Activated T-cell treated with anti-CD3 and anti-CD28 coated beads for 4 hours (primary cell): ENCODE results near the gene ZCCHC8.
"Not testable (repeated sequence)": the region's sequence is repeated elsewhere in the genome, so short reads cannot be mapped to it uniquely, and the experiment has no call there.

Experiments
- DNase-seq: peaks from one replicate; pipeline ENCODE4 v3.0.0-alpha.2; 2020

ZCCHC8 gene

DNA sequence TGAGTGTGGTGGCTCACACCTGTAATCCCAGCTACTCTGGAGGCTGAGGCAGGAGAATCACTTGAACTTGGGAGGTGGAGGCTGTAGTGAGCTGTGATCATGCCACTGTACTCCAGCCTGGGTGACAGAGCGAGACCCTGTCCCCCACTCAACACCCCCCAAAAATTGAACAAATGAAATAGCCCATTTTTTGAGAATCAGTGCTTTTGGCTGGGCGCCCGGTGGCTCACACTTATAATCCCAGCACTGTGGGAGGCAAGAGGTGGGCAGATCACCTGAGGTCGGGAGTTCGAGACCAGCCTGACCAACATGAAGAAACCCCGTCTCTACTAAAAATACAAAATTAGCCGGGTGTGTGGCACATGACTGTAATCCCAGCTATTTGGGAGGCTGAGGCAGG, 30.2 kb downstream of the ZCCHC8 start:
- DNase-seq: not testable (repeated sequence)

DNA sequence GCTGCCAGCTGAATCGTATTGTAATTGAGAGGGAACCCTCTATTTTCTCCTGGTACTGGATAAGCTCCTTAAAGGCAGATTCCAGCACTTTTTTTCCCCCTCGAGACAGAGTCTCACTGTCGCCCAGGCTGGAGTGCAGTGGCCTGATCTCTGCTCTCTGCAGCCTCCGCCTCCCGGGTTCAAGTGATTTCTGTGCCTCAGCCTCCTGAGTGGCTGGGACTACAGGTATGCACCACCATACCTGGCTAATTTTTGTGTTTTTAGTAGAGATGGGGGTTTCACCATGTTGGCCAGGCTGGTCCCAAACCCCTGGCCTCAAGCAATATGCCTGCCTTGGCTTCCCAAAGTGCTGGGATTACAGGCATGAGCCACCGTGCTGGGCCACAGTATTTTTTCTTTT, 30.9 kb downstream of the ZCCHC8 start:
- DNase-seq: not testable (repeated sequence)

DNA sequence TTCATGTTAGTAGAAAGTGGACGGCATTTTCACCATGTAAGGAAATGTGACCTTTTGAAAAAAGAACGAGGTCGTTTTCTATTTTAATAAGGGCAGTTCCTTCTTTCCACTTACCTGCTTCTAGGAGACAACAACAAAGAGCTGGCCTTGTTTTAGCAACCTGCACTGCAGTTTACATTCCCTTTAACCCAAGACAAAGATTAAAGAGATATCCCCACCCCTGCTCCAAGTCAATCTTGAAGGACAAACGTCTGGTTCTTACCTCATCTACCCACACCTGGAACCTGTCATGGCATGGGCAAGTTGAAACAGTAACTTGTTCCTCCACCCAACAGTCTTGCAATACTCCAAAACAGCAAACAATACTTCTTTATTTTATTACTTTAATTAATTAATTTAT, 32.7 kb downstream of the ZCCHC8 start:
- no peak for DNase-seq

DNA sequence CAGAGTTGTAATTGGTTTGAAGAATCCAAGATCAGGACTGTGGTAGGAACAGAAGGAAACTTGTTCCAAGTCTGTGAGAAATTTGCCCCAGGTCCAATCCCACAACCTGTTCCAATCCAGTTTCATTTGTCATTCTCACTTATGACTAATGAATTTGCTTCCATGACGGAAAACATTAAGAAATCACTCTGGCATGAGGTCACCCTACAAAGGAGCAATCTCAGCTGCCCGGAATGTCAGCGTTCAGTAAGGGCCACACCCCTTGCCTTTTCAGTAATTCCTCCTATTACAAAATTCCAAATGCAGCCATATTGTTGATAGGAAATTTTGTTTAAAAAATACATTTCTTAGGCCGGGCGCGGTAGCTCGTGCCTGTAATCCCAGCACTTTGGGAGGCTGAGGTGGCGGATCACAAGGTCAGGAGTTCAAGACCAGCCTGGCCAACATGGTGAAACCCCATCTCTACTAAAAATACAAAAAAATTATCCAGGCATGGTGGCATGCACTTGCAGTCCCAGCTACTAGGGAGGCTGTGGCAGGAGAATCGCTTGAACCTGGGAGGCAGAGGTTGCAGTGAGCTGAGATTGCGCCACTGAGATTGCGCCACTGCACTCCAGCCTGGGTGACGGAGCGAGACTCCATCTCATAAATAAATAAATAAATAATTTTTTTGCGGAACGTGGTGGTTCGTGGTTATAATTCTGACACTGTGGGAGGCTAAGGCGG, 36.3 kb downstream of the ZCCHC8 start:
- DNase-seq: not testable (repeated sequence)

DNA sequence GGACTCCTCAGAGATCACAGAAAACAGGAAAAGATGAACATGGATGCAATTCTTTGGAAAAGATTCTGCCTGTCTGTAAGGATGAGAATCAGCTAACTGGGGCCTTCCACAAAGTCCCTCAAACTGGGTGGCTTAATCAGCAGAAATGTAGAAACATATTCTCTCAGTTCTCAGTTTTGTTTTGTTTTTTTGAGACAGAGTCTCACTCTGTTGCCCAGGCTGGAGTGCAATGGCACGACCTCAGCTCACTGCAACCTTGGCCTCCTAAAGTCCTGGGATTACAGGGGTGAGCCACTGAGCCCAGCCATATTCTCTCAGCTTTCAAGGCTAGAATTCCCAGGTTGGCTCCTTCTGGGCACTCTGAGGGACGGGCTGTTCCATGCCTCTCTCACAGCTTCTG, 40.1 kb downstream of the ZCCHC8 start:
- no peak for DNase-seq

DNA sequence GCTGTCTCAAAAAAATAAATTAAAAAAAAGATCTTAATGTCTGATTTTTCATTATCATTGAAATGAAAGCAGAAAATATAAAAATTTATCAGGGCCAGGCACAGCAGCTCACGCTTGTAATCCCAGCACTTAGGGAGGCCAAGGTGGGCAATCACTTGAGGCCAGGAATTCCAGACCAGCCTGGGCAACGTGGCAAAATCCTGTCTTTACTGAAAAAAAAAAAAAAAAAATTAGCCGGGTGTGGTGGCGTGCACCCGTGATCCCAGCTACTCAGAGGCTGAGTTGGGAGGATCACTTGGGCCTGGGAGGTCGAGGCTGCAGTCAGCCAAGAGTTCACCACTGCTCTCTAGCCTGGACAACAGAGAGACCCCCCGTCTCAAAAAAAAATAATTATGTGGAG, 40.7 kb downstream of the ZCCHC8 start:
- no peak for DNase-seq

DNA sequence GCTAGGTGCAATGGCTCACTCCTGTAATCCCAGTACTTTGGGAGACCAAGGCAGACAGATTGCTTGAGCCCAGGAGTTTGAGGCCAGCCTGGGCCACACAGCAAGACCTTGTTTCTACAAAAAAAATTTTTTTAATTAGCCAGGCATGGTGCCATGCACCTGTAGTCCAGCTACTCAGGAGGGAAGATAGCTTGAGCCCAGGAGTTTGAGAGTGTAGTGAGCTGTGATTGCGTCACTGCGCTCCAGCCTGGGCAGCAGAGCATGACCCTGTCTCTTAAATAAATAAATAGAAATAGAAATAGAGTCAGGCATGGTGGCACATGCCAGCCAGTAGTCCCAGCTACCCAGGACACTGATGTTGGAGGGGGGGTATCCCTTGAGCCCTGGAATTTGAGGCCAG, 41.5 kb downstream of the ZCCHC8 start:
- no peak for DNase-seq

DNA sequence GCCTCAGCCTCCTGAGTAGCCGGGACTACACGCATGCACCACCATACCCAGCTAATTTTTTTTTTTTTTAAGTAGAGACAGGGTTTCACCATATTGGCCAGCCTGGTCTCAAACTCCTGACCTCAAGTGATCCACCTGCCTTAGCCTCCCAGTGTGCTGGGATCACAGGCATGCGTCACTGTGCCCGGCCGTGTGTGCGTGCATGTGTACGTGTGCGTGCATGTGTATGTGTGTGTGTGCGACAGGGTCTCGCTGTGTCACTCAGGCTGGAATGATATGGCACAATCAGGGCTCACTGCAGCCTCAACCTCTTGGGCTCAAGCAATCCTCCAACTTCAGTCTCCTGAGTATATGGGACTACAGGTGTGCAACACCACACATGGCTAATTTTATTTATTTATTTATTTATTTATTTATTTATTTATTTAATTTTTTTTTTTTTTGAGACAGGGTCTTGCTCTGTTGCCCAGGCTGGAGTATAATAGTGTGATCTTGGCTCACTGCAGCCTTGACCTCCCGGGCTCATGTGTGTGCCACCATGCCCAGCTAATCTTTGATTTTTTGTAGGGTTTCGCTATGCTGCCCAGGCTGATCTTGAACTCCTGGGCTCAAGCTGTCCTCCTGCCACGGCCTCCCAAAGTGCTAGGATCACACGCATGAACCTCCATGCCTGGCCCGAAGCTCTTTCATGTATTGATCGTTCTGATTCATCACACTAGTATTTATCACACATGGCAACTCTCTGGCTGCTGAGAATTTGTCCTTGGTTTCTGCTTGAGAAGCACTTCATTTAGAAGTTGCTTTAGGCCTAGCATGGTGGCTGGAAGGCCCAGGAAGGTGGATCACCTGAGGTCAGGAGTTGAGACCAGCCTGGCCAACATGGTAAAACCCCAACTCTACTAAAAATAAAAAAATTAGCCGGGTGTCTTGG, 42.4 kb downstream of the ZCCHC8 start:
- no peak for DNase-seq

DNA sequence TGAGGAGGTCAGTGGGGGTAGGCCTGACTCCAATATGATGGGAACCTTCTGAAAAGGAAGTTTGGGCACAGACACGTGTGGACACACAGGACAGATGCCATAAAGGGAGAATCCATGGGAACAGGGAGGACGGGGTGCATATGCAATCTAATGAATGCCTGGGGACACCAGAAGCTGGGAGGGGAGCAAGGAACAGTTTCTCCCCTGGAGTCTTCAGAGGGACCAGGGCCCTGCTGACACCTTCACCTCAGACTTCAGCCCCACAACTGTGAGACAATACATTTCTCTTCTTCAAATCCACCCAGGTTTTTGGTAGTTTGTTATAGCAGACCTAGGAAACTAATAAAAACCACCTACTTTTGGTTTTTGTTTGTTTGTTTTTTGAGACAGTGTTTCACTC, 43.1 kb downstream of the ZCCHC8 start:
- DNase-seq: no peak

DNA sequence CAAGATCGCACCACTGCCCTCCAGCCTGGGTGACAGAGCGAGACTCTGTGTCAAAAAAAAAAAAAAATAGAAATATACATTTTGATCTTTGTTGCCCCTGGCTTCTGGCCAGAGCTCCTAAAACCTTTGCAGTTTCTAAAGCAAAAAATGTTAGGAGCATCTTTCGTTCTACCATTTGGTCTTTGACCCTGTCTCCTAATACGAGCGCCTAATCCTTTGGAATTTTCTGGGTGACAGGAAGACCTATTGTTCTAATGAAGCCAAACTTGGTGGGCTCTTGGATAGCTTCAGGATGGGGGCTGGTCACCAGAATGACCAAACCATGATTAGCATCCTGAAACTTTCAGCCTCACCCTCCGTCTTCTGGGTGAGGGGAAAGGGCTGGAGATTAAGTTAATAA, 46.0 kb downstream of the ZCCHC8 start:
- DNase-seq: no peak

DNA sequence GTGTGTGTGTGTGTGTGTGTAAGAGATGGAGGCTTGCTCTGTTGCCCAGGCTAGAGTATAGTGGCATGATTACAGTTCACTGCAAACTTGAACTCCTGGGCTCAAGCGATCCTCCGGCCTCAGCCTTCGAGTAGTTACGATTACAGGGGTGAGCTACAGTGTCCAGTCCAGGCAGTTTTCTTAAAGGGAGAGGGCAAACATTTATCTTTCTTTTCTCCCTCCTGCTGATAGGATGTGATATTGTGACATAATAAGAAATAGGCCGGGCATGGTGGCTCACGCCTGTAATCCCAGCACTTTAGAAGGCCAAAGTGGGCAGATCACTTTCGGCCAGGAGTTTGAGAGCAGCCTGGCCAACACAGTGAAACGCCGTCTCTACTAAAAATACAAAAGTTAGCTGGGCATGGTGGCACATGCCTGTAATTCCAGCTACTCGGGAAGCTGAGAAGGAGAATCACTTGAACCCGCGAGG, 46.4 kb downstream of the ZCCHC8 start:
- no peak for DNase-seq

DNA sequence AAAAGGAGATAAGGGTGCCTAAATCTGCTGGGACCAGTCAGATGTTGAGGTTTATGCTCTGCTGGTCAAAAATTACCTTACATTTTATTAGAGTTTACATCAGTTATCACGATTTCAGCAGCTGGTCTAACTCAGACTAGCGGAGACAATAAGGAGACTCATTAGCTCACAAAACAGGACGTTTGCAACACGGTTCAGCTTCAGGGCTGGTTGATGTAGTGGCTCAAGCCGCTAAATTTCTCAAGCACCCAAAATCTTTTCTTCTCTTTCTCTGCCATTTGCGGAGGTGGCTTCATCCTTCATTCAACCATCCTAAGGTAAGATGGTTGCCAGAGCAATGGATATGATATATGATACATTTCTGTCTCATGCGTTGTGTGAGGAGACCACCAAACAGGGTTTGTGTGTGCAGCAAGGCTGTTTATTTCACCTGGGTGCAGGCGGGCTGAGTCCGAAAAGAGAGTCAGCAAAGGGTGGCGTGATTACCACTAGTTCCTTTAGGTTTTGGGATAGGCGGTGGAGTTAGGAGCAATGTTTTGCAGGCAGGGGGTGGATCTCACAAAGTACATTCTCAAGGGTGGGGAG, 47.9 kb downstream of the ZCCHC8 start:
- no peak for DNase-seq

DNA sequence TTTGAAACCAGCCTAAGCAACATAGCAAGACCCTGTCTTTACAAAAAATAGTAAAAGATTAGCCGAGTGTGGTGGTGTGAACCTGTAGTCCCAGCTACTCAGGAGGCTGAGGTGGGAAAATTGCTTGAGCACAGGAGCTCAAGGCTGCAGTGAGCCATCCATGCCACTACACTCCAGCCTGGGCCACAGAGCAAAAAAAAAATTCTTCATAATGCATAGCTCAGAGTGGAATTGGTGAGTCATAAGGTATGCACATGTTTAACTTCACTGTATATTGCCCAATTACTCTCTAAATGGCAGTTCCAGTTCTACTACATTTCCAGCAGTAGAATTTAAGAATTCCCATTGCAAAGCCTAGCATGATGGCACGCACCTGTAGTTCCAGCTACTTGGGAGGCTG, 51.4 kb downstream of the ZCCHC8 start:
- DNase-seq: no peak

DNA sequence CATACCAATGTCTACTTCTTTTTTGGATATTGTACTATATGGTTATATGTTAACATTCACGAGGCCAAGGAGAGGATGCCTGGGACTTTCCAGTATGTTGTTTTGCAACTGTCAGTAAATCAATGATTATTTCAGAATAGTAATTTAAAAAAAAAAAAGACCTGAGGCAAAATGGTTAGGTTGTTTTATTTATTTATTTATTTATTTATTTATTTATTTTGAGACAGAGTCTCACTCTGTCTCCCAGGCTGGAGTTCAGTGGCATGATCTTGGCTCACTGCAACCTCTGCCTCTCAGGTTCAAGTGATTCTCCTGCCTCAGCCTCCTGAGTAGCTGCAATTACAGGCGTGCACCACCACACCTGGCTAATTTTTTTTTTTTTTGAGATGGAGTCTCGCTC, 52.9 kb downstream of the ZCCHC8 start:
- not testable (repeated sequence) for DNase-seq

DNA sequence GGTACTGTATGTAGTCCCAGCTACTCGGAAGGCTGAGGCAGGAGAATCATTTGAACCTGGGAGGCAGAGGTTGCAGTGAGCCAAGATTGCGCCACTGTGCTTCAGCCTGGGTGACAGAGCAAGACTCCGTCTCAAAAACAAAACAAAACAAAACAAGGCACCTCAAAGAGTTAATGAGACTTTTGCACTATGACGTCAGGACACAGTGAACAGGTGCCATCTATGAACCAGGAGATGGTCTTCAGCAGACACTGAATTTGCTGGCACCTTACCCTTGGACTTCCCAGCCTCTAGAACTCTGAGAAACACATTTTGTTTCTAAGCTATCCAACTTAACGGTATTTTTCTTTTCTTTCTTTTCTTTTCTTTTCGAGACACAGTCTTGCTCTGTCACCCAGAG, 54.3 kb downstream of the ZCCHC8 start:
- DNase-seq: not testable (repeated sequence)

DNA sequence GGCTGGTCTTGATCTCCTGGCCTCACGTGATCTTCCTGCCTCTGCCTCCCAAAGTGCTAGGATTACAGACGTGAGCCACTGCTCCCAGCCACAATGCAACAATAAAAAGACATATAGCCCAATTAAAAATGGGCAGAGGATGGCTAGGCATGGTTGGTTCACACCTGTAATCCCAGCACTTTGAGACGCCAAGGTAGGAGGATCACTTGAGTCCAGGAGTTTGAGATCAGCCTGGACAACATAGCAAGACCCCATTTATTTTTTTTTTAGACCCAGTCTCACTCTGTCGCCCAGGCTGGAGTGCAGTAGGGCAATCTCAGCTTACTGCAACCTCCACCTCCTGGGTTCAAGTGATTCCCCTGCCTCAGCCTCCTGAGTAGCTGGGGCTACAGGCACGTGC, 56.7 kb downstream of the ZCCHC8 start:
- DNase-seq: not testable (repeated sequence)

DNA sequence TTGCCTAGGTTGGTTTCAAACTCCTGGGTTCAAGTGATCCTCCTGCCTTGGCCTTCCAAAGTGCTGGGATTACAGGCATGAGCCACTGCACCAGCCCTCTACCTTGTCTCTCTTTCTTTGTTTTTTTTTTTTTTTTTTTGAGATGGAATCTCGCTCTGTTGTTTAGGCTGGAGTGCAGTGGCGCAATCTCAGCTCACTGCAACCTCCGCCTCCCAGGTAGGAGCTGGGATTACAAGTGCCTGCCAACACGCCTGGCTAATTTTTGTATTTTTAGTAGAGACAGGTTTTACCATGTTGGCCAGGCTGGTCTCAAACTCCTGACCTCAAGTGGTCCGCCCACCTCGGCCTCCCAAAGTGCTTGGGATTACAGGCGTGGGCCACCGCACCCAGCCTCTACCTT, 61.9 kb downstream of the ZCCHC8 start:
- not testable (repeated sequence) for DNase-seq

DNA sequence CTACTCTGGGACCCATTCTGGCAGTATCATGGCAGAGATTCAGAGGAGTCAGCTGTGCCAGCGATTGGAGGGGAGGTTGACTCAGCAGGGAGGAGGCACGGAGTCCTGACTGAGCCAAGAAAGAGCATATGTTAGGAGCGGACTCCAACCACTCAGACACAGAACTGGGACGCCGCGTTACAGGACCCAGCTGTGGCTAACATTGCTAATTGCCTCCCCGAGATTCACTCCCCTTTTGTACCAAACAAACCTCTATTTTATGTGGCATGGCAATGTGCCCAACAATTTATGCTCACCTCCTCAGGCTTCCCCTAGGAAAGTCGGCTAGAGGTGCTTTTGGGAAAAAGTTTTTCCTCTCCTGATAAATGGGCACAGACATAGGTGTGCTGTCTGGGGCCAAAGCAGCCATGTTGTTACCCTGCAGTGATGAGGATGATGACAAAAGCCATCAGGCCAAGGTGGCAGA, 63.0 kb downstream of the ZCCHC8 start:
- no peak for DNase-seq

DNA sequence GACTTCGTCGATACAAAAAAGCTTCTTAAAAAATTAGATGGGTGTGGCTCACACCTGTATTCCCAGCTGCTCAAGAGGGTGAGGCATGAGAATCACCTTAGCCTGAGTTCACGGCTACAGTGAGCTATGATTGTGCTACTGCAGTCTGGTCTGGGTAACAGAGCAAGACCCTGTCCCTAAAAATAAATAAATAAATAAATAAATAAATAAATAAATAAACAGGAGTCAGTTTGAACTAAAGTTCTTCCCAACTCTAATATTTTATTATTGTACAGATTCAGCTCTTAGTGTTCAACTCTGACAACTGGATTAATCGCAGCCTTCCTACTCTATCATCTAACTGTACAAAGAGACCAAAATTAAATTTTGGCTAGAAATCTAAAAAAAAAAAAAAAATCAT, 65.5 kb downstream of the ZCCHC8 start:
- no peak for DNase-seq

DNA sequence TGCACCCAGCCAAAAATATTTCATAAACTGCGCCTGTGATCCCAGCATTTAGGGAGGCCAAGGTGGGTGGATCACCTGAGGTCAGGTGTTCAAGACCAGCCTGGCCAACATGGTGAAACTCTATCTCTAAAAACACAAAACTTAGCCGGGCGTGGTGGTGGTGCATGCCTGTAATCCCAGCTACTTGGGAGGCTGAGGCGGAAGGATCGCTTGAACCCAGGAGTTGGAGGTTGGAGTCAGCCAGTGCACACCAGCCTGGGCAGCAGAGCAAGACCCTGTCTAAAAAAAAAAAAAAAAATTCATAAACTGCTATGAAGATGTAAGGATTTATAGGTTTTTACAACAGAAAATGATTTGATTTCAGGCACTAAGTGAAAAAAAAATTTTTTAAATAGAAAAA, 71.7 kb downstream of the ZCCHC8 start:
- not testable (repeated sequence) for DNase-seq

DNA sequence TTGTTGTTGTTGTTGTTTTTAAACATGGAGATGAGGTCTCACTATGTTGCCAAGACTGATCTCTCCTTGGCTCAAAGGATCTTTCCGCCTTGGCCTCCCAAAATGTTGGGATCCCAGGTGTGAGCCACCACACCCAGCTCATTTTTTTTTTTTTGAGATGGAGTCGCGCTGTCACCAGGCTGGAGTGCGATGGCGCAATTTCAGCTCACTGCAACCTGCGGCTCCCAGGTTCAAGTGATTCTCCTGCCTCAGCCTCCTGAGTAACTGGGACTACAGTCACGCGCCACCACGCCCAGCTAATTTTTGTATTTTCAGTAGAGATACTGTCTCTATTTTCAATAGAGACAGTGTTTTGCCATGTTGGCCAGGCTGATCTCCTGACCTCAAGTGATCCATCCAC, 73.3 kb downstream of the ZCCHC8 start:
- no peak for DNase-seq

DNA sequence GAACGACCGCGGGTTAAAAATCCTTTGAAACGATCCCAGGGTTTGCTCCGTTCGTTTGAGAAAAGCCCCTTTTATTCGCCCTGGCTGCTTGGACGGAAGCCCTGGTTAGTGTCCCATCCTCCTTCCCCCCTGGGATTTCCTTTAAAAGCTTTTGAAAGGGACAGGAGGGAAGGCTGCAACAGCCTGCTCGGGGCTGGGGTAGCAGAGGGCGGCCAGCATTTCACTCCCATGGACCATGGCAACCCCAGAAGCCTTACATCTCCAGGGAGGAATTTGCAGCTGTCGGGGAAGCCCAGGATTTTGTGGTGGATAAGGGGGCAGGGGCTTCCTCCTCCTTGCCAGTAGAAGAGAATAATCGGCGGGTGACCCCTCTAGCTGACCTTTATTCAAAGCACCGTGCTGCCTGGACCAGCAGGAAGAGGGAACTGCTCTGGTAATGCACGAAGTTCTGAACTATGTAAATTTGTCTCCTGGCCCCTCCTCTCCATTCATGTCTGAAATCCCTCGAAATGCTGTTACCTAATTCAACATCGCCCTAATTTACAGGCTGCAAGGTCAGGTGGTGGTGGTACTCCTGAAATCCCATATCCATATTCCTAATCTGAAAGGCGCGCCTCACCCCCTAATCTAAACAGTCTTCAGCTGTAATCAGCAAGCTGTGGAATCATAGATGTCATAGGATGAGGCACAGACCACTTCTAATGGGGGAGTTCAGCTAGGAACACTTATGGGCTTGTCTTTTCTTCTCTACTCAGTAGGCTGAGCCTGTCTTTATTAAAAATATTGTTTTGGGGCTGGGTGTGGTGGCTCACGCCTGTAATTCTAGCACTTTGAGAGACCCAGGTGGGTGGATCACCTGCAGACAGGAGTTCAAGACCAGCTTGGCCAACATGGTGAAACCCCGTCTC, 77.2 kb downstream of the ZCCHC8 start:
- no peak for DNase-seq
